Measurements from ENCODE around the gene DGKB.

Gene DGKB

DNA sequence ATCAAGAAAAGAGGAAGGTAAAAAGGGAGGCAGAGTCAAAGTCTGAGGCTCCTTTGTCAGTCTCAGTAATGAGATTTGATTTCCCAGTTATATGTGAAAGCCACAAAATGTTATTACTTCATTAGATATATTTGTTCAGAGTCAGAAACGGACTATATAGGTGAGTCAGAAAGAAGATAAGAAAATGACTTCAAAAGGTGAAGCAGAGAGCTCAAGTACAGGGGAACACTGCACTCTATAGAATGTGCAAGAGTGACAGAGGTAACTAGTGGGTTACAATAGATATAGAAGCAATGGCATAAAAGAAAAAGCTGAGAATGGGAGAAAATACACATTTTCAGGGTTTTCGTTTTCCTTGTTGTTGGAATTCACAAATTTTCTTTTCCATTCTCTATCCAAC lies 43.3 kb downstream of the DGKB start:
- DNase-seq (ENCODE audit: low read depth in 2 of 2) = no peak

DNA sequence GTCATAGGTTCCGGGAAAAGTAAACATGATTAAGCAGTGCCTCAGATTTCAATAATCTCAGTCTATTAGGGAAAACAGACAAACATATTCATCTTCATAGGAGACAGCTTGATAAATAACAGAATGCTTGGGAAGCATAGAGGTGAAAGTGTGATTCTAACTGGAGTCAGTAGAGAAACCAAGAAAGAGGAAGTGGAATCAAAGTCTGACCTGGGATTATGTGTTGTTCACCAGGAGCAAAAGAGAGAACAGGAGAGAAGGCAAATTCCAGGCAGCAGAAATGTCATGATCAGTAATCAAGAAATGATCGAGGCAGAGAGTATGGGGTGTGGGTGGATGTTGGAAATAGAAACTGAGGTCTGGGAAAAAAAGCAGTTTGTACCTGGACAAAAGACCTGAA lies 43.7 kb downstream of the DGKB start:
- no peak for DNase-seq (ENCODE audit: low read depth in 2 of 2)

DNA sequence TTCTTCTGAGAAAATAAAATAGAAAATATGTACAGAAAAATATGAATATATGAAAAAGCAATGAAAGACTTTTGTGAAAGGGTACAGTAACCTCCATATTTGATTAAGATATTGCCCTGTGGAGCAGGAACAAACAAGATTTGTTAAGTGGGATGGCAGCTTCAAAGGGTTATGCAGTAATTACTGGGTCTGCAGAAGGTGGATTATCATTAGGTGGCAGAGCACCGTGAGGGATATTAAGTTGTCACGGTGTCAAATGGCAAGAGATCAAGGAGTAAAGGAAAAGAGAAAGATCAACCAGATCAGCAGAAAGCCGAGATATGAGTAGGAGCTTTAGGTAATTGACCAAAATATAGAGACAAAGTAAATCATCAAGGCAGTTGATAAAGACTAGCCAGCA lies 44.1 kb downstream of the DGKB start:
- DNase-seq (ENCODE audit: low read depth in 2 of 2) = no peak

DNA sequence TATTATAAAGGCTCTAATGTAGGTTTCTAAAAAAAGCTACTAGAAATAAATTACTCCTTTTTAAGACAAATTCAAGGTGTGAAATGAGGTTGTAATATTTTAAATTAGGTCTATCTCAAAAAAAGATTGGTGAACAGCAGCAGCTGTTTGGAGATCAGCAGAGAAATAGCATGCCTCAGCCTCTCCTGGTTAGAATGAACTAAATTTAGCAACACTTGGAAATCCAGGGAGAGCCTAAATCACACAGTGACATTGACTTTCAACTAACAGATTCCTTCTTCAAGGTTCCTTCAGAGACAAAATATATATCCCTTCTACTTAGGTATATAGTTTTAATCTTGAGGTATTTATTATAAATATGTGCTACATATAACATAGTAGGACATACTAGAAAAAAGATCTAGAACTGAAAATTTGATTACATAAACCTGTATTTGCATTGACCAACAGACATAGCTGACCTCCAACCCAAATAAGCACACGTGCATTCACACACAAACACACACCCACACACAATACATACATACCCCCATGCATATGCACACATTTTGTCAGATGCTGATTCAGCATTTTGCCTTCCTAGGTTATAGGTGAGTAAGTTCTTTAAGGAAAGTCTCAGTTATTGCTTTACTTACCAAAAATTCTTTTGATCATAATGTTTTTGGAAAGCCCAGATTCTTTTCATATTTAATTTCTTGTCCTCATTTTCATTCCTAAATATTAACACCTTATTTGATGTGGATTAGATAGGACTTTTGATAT lies 47.3 kb downstream of the DGKB start:
- no peak for DNase-seq (ENCODE audit: low read depth in 2 of 2)

DNA sequence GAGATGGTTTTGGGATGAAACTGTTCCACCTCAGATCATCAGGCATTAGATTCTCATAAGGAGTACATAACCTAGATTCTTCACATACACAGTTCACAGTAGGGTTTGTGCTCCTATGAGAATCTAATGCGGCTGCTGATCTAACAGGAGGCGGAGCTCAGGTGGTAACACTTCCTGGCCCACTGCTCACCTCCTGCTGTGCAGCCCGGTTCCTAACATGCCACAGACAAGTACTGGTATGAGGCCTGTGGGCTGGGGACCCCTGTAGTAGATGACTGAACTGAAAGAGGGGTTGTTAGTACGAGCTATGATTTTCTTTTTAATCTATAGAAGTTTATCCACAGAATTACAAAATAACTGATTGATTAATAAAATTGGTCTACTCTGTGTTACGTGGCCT lies 48.1 kb downstream of the DGKB start:
- no peak for DNase-seq (ENCODE audit: low read depth in 2 of 2)

DNA sequence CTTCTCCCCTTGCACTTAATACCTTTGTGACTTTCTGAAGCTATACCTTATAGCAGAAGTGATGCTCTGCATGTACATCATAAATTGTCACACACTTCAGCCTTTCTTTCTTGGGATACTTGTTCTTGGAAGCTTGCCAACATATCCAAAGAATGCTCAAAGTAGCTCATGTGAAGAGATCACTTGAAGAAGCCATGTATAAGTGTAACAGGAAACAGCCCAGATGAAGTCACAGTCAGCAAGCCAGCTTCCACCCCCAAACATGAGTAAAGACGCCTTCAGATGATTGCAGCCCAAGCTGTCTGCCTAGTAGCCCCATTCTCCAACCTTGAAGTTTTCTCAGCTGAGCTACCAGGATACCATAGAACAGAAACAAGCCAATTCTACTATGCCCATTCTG lies 50.9 kb downstream of the DGKB start:
- no peak for DNase-seq (ENCODE audit: low read depth in 2 of 2)

DNA sequence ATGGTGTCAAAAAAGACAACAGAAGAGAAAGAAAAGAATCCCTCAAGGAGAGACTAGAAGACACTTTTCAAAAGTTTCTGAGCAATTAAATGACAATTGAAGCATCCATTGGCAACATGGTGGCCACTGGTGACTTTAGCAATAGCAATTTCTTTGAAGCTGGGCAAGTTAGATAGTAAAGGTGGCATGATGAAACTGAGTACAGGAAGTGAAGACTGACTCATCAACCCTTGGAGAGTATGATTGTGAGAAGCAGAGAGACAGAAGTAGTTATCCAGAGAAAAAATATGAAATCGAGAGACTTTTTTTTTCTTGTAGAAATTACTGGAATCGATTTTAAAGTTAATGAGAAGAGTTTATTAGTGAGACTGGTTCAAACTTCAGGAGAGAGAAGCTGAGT lies 52.5 kb downstream of the DGKB start:
- no peak for DNase-seq (ENCODE audit: low read depth in 2 of 2)

DNA sequence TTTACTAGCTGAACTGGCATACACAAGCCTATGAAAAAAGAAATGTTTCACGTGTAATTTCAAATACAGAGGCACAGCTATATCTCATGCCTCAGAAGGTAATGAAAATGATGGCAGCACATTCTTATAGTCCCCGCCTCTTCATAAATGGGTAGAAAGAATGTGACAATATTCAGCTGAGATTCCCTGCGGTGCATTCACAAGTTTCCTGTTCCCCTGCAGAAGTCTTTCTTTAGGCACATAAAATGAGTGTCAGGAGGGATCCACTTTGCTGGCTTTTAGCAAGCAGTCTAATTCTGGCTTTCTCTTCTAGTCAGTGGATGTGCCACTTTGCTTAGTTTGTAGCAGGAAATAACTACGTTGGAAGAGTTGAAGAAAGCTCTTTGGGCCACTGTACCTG lies 56.1 kb downstream of the DGKB start:
- no peak for DNase-seq (ENCODE audit: low read depth in 2 of 2)

DNA sequence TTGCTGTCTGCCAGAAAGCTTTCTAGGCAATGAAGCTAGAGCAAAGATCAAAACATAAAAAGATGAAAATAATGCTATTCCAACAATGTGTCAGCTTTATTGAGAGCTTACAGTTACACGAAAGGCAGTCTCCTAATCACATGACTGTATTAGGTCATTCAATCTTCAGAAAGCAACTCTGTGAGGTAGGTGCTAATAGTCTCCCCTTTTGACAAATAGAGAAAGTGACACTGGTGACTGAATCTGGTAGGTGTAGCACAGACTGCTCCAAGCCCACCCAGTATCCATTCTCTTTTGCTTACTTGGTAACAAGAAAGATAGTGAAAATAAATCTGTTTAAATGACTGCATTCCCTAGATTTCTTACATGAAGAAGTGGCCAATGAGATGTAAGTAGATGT lies 58.8 kb downstream of the DGKB start:
- DNase-seq (ENCODE audit: low read depth in 2 of 2) = no peak

DNA sequence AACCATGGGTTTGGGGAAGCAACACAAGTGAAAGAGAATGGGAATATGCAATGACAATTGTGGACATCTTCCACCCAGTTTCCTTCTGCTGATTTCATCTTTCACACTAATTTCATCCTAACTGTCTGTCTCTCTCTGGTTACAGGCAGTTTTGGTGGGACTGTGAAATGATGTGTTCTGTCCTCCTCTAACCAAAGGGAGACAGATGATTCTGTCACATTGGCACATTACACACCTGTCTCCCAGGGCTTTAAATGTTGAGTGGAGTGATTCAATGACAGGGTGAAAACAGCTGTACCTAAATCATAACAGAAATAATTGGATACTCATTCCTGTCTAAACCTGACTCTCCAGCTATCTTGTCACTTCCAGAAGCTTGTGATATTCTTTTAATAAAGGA lies 60.0 kb downstream of the DGKB start:
- no peak for DNase-seq (ENCODE audit: low read depth in 2 of 2)

DNA sequence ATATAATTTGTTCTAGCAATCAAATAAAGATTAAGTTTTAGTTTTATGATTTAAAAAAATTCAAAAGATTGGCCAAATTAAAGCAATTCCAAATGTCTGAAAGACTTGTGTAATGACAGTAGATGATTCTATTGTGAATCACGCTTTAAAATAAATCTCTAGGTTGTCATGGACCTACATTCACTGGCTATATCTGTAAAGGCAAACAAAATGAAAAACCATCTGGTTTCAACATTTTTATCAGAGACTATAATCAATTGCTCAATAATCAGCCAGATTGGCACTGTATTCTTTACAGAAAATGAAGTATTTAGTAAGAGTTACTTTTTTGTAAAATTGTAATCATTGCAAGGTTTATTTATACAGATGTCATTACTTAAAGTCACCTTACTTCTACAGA lies 60.7 kb downstream of the DGKB start:
- no peak for DNase-seq (ENCODE audit: low read depth in 2 of 2)

DNA sequence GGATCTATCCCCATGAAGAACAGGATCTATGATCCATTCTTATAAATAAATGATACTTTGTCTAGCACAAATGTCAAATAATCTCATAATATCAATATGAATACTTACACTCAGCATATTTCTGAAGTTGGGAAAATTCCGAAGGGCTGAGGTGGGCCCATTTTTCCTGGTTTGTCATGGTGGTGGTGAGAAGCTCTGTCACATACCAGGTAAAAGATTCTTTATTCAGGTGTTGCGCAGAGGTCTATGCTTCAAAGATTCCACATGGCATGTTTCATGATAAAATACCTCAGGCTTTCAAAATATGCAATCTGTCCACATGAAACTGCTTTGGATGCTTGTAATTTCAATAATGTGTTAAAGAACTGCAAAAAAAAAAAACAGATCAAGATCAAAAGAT lies 61.5 kb downstream of the DGKB start:
- DNase-seq (ENCODE audit: low read depth in 2 of 2) = no peak

DNA sequence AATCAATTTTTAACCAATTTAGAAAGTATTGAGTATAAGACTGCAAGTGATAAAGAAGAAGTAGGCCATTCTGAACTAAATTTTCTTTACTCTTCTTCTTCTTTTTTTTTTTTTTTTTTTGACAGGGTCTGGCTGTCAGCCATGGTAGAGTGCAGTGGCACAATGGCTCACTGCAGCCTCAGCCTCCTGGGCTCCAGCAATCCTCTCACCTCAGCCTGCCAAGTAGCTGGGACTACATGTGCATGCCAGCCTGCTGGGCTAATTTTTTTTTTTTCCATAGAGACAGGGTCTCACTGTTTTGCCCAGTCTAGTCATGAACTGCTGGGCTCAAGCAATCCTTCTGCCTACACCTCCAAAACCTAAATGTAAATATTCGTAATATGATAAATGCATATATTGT lies 63.2 kb downstream of the DGKB start:
- no peak for DNase-seq (ENCODE audit: low read depth in 2 of 2)

DNA sequence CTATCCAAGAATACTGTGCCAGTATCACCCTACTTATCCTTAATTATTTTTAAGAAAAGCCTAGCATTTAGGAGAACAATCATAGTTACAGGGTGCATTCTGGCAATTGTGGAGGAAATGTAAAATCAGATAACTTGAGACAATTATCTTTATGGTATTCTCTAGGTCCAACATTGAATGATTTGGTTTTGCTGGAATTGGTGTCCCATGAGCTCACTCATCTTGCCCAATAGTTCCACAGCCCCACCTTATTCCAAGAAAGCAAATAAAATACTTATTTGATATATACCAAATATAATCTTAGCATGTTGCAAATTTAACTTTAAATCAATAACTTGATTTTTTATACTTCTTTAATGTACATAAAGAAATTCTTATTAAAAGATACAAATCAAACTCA lies 65.3 kb downstream of the DGKB start:
- no peak for DNase-seq (ENCODE audit: low read depth in 2 of 2)

DNA sequence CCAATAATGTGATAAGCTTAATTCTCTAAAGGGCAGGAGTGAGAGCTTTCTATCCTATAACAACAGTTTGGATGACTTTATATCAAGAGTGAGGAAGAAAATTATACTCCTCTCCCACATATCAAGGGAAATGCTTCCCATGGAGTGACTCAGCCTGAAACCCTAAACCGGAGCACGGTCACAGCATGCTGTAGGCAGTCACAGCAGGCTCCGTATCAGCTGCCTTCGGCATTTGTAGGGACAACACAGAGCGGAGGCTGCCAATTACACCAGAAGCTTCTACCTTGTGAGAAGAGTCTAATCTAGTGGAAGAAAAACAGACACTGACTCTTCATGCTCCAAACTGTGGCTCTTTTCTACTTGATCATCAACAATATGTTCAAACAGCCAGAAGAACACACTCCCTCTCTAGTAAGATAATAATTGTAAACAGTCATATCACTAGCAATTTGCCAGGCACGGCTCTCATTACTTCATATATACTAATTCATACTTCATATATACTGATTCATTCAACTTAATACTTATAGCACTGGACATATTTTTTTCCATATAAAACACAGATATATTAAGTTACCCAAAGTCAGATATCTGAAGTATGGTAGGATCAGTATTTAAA lies 65.9 kb downstream of the DGKB start:
- DNase-seq (ENCODE audit: low read depth in 2 of 2) = no peak

DNA sequence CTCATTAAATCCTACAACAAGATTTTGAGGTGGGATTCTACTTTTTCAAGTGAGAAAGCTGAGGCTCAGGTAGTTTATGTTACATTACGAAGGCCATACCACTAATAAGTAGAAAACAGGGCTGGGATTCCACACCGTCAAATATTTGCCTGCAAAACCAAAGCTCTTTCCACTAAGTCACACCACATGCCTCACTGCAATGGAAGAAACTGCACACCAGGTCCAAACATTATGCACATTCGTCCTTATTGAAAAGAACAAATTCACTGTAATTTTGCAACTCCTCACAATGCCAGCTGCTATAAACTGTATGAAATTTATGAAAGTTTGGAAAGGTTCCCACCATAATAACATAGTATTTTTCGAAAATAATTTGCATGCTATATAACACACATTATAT lies 66.5 kb downstream of the DGKB start:
- DNase-seq (ENCODE audit: low read depth in 2 of 2) = no peak

DNA sequence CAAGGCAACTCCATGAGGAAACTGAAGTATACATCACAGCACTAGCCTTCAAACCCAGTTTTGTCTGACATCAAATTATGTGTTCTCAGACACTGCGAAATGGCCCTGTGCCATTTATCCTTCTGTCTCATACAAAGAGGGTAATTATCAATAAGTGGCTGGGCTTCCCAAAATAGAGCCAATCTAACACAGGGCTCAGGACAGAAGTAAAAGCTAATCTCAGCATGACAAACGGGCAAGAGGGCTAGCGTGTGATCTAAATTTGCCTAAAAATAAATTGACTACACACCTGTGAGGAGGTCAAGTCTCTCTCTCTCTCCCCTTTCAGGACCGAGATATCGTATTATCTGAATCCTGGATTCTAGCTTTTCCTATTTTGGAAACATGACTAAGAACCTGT lies 67.2 kb downstream of the DGKB start:
- DNase-seq (ENCODE audit: low read depth in 2 of 2) = no peak

DNA sequence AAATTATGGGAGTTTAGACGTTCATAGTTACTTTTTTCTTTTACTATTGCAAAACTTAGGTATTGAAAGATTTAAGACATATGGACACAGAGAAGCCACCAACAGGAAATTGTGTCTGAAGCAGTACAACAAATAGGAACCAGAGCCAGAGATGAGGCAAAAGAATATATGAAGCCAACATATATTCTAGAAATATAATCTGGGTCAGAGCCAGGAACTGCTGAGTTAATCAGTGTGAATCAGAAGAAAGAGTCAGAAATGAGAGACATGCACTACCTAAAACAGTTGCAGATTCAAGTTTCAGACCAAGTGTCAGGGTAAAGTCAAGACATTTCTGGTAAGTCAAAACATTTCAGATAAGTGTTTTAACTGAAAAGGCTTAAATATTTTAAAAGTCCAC lies 67.7 kb downstream of the DGKB start:
- no peak for DNase-seq (ENCODE audit: low read depth in 2 of 2)

DNA sequence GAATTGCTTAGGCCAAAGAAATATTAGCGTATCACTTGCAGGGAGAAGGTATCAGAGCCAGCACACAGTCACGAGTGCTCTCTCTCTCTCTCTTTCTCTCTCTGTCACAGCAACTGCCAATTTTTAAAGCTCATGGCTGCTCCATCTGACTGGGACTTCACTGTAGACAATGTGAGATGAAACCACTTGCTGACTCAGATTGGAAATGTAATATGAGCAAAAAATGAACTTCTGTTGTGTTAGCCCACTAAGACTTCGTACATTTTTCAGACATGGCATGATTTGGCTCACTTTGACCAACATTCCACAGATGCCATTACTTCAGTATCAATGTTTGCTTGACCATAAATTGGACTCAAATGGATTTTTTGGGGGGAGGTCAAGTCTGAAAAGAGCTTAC lies 68.1 kb downstream of the DGKB start:
- no peak for DNase-seq (ENCODE audit: low read depth in 2 of 2)

DNA sequence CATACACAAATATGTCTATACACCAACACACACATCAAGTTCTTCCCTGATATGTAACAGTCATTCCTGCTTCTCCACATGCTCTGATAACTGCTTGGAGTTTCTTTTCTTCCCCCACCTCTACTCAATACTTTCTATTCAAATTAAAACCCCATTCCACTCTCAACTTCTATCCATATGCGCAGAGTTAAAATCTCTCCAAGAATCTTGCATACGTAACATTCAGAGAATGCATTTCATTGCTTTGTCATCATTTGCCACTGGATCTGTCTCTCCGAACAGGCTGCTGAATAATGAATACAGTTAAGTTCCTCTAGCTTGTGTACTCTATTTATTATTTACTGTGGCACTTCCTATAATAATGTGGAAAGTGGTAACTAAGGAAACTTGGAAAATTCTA lies 68.8 kb downstream of the DGKB start:
- DNase-seq (ENCODE audit: low read depth in 2 of 2) = no peak

DNA sequence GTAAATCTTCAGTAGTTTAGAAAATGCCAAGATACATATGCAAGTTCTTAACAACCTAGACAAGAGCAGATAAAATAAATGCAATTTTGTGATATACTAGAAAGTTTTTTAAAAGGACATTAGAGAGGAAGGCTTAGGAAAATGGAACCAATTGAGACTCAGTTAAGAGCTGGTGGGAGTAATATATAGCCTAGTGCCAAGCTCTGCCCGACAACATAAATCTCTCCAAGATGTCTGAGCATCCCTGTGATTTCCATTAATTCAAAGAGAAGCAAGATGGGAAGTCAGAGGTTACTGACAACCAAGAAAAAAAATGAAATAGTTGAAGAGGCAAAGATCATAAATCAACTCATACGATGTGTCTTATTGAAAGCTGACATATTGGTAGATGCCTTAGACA lies 74.5 kb downstream of the DGKB start:
- DNase-seq (ENCODE audit: low read depth in 2 of 2) = no peak

DNA sequence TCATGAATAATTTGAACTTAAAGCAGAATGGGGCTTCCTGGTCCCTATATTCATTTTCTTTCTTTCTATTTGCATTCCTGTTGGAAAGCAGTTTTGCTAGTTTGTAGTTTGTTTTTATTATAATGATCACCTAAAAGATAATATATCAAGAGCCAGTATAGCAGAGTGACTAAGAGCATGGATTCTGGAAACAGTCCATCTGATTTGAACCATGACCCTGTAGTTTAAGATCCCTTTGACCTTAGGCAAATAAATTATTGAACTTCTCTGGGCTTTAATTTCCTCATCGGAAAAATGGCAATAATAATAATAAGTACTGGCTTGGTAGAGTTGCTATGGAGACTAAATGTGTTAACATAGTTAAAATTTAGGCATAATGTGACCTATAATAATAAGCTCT lies 76.1 kb downstream of the DGKB start:
- DNase-seq (ENCODE audit: low read depth in 2 of 2) = no peak

DNA sequence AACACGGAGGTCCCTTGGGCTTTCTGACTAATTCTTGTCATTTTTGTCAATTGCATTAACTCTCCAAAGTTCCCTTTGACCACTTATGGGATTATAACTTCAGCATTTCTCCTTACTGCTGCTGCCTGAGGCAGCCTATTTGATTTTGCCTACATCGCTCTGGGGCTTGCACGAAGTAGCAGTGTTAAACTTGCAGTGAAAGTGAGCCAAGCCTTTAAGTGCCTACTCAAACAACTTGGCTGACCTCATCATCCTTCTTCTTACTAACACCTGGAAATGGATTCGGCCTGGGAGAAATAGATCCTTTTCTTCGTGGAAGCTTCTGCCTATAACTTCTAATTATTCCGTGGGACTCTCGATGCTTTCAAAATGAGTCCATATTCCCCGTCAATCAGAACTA lies 76.6 kb downstream of the DGKB start:
- no peak for DNase-seq (ENCODE audit: low read depth in 2 of 2)

DNA sequence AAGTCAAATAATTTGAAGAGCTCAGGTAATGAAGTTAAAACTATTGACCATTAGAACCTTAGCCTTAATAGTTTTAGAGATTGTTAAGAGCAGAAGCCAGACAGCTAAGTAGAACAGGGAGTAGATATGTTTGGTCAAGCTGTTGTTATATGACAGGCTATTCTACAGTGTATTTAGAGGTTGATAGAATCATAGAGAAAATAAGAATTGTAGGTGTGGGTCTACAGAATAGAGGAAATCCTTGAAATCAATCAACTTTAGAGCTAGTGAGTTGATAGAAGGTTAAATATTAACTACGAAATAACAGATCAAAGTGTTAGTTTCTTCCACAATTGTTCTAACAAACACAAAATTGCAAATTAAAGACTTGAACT lies 80.1 kb downstream of the DGKB start:
- no peak for DNase-seq (ENCODE audit: low read depth in 2 of 2)
